ENCODE results near the gene CER1. TPM values are rescaled to one million over a fixed set of nuclear protein-coding genes. Genes with fewer than 3 reads are reported as not detected.

Gene CER1
- total RNA-seq, 1 experiment from 2014 or later: not detected

- in situ Hi-C loops (cut with HindIII; ENCODE audit: low sequenced_read_pairs): no loop called here
- no peak for DNase-seq (ENCODE audit: low spot score)
Measured at GRCh38 chr9:14674630-14675029, 47.9 kb downstream of the CER1 start.

GRCh38 chr9:14671377-14671776 is 51.2 kb downstream of the CER1 start:
- DNase-seq (ENCODE audit: low spot score): no peak
- in situ Hi-C loops (cut with HindIII; ENCODE audit: low sequenced_read_pairs): no loop called here

GRCh38 chr9:14670718-14671117 is 51.8 kb downstream of the CER1 start:
- no peak for DNase-seq (ENCODE audit: low spot score)
- in situ Hi-C loops (cut with HindIII; ENCODE audit: low sequenced_read_pairs): no loop called here

Other genes with a start within 250 kb of the CER1 start
- 2.4 and 3.9 TPM in 2 replicates for gene ZDHHC21, start 29.3 kb downstream of the CER1 start, total RNA-seq (2014; rRNA removed; shearing (Covaris generic))
- 0.07 and 0.37 TPM in 2 replicates for gene FREM1, start 187.7 kb upstream of the CER1 start, total RNA-seq (2014; rRNA removed; shearing (Covaris generic))